ENCODE measurements around the gene LRFN5.

LRFN5 gene

DNA sequence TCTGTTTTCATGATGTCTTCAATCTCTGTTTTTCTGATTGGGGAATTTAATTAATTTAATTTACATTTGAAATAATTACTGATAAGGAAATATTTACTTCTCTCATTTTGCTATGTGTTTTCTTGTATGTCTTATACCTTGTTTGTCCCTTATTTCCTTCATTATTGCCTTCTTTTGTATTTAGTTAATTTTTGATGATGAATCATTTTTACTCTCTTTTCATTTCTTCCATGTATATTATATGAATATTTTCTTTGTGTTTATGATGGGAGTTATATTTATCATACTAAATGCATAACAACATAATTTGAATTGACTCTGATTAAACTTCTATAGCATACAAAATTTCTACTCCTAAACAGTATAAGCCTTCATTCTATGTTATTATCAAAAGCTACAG, 309.6 kb downstream of the LRFN5 start:
- no peak for TF ChIP-seq Cebpa-rat (IDR thresholded peaks at IDR 0.05)
- Histone ChIP-seq H3K9ac (no peak overlapping the region), H3K27me3 (no peaks in the 10 kb centered on the region), H3K4me1 (no peaks in the 10 kb centered on the region), H4K20me1 (no peaks in the 10 kb centered on the region), H3K4me2 (no peak overlapping the region), H3K36me3 (no peaks in the 10 kb centered on the region), H3K4me3 (no peak overlapping the region), H3K27ac (no peak overlapping the region), H3K9me3 (no peaks in the 10 kb centered on the region)

DNA sequence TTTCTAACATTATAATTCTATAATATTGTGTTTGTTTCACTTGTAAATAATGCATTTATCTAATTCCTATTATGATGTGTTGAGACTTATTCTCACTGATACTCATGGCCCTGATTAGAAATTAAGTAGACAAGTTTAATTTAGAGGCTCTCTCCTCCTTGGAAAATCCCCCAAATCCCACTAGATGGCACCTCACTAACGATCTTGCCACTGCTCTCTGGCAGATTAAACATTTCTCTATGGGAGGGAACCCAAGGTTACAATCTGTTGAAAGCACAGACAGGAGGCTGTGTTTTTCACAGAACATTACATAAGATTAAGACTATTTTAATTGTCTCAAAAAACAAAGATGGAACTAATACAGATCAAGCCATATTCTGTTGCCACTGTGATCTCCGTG, 318.7 kb downstream of the LRFN5 start:
- Histone ChIP-seq H3K36me3 (no peaks in the 10 kb centered on the region), H3K9ac (no peak overlapping the region), H3K4me2 (no peak overlapping the region), H3K4me1 (no peaks in the 10 kb centered on the region), H4K20me1 (no peaks in the 10 kb centered on the region), H3K27ac (no peak overlapping the region), H3K4me3 (no peak overlapping the region), H3K9me3 (no peaks in the 10 kb centered on the region), H3K27me3 (no peaks in the 10 kb centered on the region)
- no peak for TF ChIP-seq Cebpa-rat (IDR thresholded peaks at IDR 0.05)

DNA sequence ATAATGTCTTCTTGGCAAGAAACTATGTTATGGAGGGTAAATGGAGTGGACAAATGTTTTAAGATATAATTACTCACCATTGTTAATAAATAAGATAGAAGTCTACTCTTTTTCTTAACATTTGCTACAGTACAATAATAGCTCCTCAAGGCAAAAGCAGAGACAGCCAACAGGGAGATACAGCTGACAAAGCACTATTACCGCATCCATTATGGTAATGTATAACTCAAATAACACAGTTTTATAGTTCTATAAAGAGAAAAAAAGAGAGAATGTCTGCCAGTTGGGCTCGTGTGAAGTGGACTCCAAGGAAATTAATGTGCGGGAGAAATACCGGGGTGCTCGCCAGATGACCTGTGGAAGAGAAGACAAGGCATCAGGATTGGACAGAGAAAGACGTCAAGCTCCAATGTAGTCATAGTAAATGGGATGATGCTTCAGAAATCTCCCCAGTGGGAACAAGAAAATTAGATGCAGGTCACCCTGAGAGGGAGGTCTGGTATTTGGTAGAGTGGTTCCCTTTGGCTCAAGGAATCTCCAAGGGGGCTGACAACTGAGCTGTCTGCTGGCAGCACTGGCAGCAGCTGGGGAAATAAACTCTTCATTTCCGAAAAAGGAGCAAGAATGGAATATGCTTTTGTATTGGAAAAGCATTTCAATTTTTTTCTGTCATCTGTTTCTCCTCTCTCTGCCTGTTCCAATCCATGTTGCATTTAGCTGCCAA, 343.9 kb downstream of the LRFN5 start:
- Histone ChIP-seq H3K36me3 (no peaks in the 10 kb centered on the region), H3K4me1 (no peaks in the 10 kb centered on the region), H3K27me3 (no peaks in the 10 kb centered on the region), H3K27ac (no peak overlapping the region), H3K4me2 (no peak overlapping the region), H4K20me1 (no peaks in the 10 kb centered on the region), H3K4me3 (no peak overlapping the region), H3K9ac (no peak overlapping the region), H3K9me3 (no peaks in the 10 kb centered on the region)
- no peak for TF ChIP-seq Cebpa-rat (IDR thresholded peaks at IDR 0.05)
